Choroid plexus epithelial cell (primary cell): Measurements from ENCODE around the gene CARD11.

Experiments used
- DNase-seq: peaks from one replicate; pipeline ENCODE4 v3.0.0-alpha.2; 2010; ENCODE audit warnings: low read depth
- H3K4me3 ChIP-seq: 2 replicates; pipeline ENCODE4 v1.5.1; 2011; ENCODE audit warnings: low read depth, mild to moderate bottlenecking, control low read depth, low read length, moderate library complexity
- TF ChIP-seq, protein P1 (sequence below): conservative IDR thresholded peaks from 2 replicates; pipeline ENCODE4 v1.5.1; 2011; ENCODE audit warnings: low read depth, mild to moderate bottlenecking, control low read depth, inconsistent platforms, low read length, moderate library complexity

The CARD11 gene

DNA sequence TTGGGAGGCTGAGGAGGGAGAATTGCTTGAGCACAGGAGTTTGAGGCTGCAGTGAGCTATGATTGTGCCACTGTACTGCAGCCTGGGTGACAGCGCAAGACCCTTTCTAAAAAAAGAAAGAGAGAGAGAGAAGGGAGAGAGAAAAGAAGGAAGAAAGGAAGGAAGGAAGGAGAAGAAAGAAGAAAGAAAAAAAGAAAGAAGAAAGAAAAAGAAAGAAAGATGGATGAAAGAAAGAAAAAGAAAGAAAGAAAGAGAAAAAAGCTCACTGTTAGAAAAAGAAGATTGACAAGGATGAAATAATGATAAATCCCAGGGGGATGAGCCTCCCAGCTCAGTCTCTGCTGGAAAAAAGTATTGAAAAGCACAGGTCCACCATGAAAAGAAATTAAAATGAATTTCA is 22.8 kb upstream of the CARD11 start:
- no peak overlapping the region for H3K4me3 ChIP-seq
- no peak for DNase-seq
- TF ChIP-seq, protein P1, sequence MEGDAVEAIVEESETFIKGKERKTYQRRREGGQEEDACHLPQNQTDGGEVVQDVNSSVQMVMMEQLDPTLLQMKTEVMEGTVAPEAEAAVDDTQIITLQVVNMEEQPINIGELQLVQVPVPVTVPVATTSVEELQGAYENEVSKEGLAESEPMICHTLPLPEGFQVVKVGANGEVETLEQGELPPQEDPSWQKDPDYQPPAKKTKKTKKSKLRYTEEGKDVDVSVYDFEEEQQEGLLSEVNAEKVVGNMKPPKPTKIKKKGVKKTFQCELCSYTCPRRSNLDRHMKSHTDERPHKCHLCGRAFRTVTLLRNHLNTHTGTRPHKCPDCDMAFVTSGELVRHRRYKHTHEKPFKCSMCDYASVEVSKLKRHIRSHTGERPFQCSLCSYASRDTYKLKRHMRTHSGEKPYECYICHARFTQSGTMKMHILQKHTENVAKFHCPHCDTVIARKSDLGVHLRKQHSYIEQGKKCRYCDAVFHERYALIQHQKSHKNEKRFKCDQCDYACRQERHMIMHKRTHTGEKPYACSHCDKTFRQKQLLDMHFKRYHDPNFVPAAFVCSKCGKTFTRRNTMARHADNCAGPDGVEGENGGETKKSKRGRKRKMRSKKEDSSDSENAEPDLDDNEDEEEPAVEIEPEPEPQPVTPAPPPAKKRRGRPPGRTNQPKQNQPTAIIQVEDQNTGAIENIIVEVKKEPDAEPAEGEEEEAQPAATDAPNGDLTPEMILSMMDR = no peak

DNA sequence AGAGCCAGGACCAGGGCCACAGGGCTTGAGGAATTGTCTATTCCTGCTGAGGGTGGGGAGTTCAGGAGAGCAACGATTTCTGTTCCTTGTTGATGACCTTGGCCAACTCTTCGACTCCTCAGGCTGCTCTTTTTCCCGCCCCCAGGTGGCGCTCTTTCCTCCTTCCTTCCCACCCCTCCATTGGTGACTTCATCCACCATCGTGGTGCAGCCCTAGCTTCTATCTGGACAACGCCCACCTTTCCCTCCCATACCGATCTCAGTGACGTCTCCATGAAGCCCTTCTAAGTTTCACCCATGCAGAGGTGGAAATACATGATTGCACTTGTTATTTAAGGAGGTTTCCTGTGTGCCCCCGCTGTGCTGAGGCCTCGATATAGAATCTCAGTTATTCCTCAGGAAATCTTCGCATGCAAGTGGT is 22.1 kb upstream of the CARD11 start:
- H3K4me3 ChIP-seq = no peak overlapping the region
- DNase-seq = peak; percentile 53
- TF ChIP-seq, protein P1 = peak; percentile 77

DNA sequence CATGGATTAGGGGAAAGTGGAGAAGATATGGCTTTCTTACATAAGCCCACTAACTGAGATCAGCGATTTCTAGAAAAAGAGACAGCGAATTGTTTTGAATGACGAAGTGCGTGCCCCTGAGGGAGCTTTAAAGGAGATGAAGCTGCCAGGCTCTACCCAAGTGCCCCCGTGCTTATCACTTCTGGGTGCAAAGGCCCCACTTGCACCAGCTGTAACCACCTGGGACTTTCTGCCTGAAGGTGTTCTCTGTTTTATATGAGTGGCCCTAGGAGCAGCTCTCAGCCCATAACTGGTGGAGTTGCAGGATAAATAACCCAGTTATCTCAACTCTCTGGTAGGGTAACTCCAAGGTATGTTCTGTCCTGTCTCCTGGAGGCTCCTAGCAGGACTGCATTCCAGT is 20.4 kb upstream of the CARD11 start:
- TF ChIP-seq, protein P1 = no peak
- no peak overlapping the region for H3K4me3 ChIP-seq
- DNase-seq = no peak

DNA sequence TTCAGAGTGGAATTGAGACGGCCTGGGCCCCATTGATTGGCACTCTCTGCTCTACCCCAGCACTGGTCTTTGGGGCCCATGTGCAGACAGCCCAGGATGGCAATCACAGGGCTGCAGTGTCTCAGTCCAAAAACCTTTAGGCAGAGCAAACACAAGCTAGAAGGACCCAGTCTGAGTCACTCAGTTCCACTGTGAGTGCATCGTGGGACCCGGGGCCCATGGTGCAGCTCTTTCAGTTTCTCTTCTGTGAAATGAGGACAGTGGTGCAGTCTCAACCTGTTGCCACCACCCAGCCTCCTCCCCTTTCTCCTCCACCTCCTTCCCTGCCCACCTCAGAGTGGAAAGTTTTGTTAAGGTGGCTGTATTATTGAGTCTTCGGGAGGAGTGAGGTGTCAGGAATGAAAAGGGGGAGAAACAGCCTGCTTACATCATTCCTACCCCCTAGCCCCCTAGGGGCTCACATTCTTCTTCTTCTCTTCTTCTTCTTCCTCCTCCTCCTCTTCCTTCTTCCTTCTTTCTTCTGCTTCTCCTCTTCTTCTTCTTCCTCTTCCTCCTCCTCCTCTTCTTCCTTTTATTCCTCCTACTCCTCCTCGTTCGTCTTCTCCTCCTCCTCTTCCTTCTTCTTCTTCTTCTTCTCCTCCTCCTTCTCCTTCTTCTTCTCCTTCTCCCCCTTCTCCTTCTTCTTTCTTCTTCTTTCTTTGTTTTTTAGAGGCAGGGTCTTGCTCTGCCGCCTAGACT is 19.5 kb upstream of the CARD11 start:
- DNase-seq = no peak
- TF ChIP-seq, protein P1 = no peak
- no peak overlapping the region for H3K4me3 ChIP-seq

DNA sequence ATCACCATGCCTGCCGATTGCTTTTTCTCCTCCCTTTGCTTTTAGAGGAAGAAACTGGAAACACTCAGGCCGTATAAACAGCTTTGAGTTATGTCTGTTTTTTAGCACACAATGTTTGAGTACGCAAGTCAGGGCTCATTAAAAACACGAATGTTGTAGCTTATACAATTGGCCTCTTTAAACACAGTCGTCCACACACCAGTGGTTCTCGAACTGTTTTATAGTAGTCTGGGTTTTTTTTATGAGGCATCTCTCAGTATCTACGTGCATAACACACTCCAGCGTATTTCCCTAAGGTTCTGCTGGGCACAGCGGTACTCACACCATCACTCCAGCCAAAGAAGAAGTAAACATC is 13.4 kb upstream of the CARD11 start:
- no peak overlapping the region for H3K4me3 ChIP-seq
- TF ChIP-seq, protein P1 = no peak
- DNase-seq = no peak

DNA sequence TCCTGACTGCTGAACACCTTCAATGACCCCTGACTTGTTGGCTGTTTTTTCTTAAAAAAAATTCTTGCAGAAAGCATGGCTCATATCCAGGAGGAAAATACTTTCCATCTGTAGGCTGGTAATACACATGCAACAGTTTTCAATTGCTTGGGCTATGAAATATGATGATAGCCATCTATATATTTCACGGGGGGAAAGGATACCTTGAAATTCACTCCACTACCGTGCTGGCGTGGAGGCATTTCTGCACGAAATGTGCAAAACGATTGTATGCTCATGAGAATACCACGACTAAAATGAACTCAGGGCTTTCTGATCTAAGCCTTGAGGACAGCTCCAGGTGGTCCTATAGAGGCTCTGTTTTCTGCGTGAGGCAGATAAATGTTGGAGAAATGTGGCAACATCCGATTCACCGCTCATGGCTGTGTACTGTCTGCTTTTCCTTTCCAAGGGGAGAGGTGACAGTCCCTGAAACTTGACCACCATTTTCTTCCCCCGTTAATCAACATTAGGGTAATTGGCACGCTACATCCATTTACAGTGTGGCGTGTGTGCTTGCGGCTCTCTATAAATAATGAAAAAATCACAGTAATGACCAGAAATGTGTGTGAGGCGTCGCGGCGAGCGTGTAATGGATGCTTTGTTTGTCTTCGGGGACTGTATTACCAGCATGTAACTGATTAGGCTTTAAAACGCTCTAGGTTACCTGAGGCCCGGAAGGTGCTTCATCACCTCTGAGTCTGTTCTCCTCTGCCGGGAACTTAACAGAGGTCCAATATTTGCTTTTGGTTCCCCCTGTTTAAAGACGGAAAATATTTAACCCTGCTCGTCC is 12.8 kb upstream of the CARD11 start:
- TF ChIP-seq, protein P1 = no peak
- no peak overlapping the region for H3K4me3 ChIP-seq
- DNase-seq = no peak
